GM18951 (cell line): ENCODE measurements around the gene P2RX5.
"Not testable (repeated sequence)": the region's sequence is repeated elsewhere in the genome, so short reads cannot be mapped to it uniquely, and the experiment has no call there.

Source experiments
- POLR2A ChIP-seq: IDR thresholded peaks from 4 replicates; pipeline ENCODE4 v1.6.1; 2011; ENCODE audit warnings: mild to moderate bottlenecking; ENCODE audit not compliant: insufficient read length, insufficient read depth; ENCODE audit errors: extremely low read depth
- in situ Hi-C: fragments of 300-500 bp; cut with MboI; formaldehyde crosslinking; loops from one replicate; pipeline ENCODE4 v1.12.0; 2022; ENCODE audit warnings: low sequenced_read_pairs, mixed read lengths, inconsistent platforms; ENCODE audit not compliant: unreplicated experiment

Gene P2RX5

GRCh38 chr17:3724378-3725077, 28.6 kb upstream of the P2RX5 start:
- in situ Hi-C loops = no loop called here
- TF ChIP-seq POLR2A = no peak

GRCh38 chr17:3723556-3724377, 27.8 kb upstream of the P2RX5 start, which contains the start of gene HASPIN:
TSS of gene HASPIN (plus strand) at chr17:3723903. CDS start at chr17:3723936, 33 bp downstream.
- in situ Hi-C loops = no loop called here
- peak; percentile 89 for TF ChIP-seq POLR2A

GRCh38 chr17:3723188-3723555, 27.2 kb upstream of the P2RX5 start:
- no peak for TF ChIP-seq POLR2A
- in situ Hi-C loops = no loop called here

- in situ Hi-C loops = no loop called here
- TF ChIP-seq POLR2A = no peak
Observed at GRCh38 chr17:3722716-3723115, 26.8 kb upstream of the P2RX5 start.

- in situ Hi-C loops = no loop called here
- no peak for TF ChIP-seq POLR2A
Observed at GRCh38 chr17:3719265-3719664, 23.3 kb upstream of the P2RX5 start.

GRCh38 chr17:3718201-3718600, 22.2 kb upstream of the P2RX5 start:
- no peak for TF ChIP-seq POLR2A
- in situ Hi-C loops = no loop called here

GRCh38 chr17:3715296-3715695, 19.3 kb upstream of the P2RX5 start:
- in situ Hi-C loops = no loop called here
- no peak for TF ChIP-seq POLR2A

GRCh38 chr17:3712811-3713463, 17.0 kb upstream of the P2RX5 start:
- in situ Hi-C loops = no loop called here
- TF ChIP-seq POLR2A = no peak

- TF ChIP-seq POLR2A = no peak
- in situ Hi-C loops = no loop called here
Observed at GRCh38 chr17:3710951-3711383, 15.0 kb upstream of the P2RX5 start.

- TF ChIP-seq POLR2A = no peak
- in situ Hi-C loops = no loop called here
Observed at GRCh38 chr17:3708366-3708765, 12.4 kb upstream of the P2RX5 start.

GRCh38 chr17:3705718-3705984, 9.7 kb upstream of the P2RX5 start:
- in situ Hi-C loops = not testable (repeated sequence)

GRCh38 chr17:3704931-3705717, 9.2 kb upstream of the P2RX5 start:
- in situ Hi-C loops = no loop called here
- no peak for TF ChIP-seq POLR2A

GRCh38 chr17:3702041-3702539, 6.1 kb upstream of the P2RX5 start:
- in situ Hi-C loops = not testable (repeated sequence)

GRCh38 chr17:3699951-3700350, 4.0 kb upstream of the P2RX5 start:
- in situ Hi-C loops = no loop called here
- TF ChIP-seq POLR2A = no peak
